ENCODE data around the gene GNAS. TPM values are rescaled to one million over a fixed set of nuclear protein-coding genes. Genes with fewer than 3 reads are reported as not detected.
A peak's percentile ranks its signal among the peaks of the same experiment; 100 is the strongest.
"Not testable (repeated sequence)": the region's sequence is repeated elsewhere in the genome, so short reads cannot be mapped to it uniquely, and the experiment has no call there.

Gene GNAS
- total and polyA plus RNA-seq, 12 donors = 614 to 6,333 (median 1,418) TPM

DNA sequence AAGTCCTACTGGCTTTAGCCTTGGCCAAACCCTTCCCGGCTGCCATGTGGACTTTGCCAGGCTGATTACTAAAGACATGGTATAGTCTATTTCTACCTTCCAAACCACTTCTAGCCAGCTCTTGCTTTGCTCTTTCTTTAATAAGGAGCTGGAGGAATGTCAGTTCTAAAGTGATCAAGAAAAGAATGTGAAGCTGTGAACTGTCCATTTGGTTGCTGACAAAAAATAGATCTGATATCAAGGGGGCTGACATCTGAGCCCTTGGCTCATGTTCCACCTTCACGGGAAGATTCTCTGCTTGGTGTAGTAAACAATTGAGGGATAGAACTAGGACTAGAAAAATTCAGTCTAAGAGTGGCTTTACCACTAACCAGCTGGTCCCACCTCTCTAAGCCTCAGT is 24.4 kb upstream of the GNAS start:
- no peaks in the 10 kb centered on the region for H3K9me3 ChIP-seq (replicated peaks in 1 of 3)
- TF ChIP-seq CTCF (IDR thresholded peaks at IDR 0.05) (no peak), POLR2A (IDR thresholded peaks at IDR 0.05) (no peak)
- H3K36me3 ChIP-seq (replicated peaks in 1 of 2) = no peaks in the 10 kb centered on the region
- intact Hi-C loops (cut with DNase I) = no loop called here
- H3K4me1 ChIP-seq (replicated peaks in 1 of 2) = peaks cover 0 to 8% of the 10 kb centered on the region in 2 donors
- WGBS, 4 donors = 93 to 100% (median 95%) methylated on average over 2 of the region's 2 CpGs
- H3K4me3 ChIP-seq = no peak overlapping the region
- no peak for DNase-seq
- no peaks in the 10 kb centered on the region for H3K27me3 ChIP-seq
- no peak overlapping the region for H3K27ac ChIP-seq

- H3K36me3 ChIP-seq (replicated peaks in 1 of 2); H3K4me1 ChIP-seq (replicated peaks in 1 of 2); intact Hi-C loops (cut with DNase I); H3K27ac ChIP-seq; H3K27me3 ChIP-seq; H3K4me3 ChIP-seq; DNase-seq; H3K9me3 ChIP-seq (replicated peaks in 1 of 3): not testable (repeated sequence)
- 83 to 100% (median 99%) methylated on average over 1 to 4 of the region's 5 CpGs for WGBS, 4 donors
Observed at GRCh38 chr20:58828804-58829203, 23.7 kb upstream of the GNAS start.

GRCh38 chr20:58829531-58829941 is 23.0 kb upstream of the GNAS start:
- no peak for TF ChIP-seq CTCF (IDR thresholded peaks at IDR 0.05)
- no peak for TF ChIP-seq POLR2A (IDR thresholded peaks at IDR 0.05)
- Histone ChIP-seq H3K9me3 (replicated peaks in 1 of 3) (no peaks in the 10 kb centered on the region), H3K36me3 (replicated peaks in 1 of 2) (no peaks in the 10 kb centered on the region), H3K4me1 (replicated peaks in 1 of 2) (peaks cover 0 to 8% of the 10 kb centered on the region in 2 donors), H3K27ac (no peak overlapping the region), H3K4me3 (no peak overlapping the region), H3K27me3 (no peaks in the 10 kb centered on the region)
- 80 to 87% (median 81%) methylated on average over 6 of the region's 6 CpGs for WGBS, 4 donors
- intact Hi-C loops (cut with DNase I) = no loop called here
- no peak for DNase-seq

DNA sequence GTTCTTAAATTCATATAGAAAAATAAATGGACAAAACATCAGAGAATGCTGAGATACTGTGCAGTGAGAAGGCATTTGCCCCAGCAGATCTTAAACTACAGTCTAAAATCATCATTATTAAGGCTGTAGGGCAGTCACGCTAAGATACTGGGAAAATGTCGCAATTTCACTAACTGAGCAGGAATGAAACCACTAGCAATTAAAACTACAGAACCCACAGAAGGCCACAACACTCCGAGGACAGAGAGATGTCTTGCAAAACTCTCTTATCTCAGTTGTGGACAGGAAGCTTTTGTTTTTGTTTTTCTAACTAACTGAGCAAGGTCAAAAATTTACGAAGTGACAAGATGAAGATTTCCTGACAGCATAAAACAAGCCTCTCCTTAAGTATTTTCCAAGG is 20.1 kb upstream of the GNAS start:
- Histone ChIP-seq H3K9me3 (replicated peaks in 1 of 3) (no peaks in the 10 kb centered on the region), H3K4me1 (replicated peaks in 1 of 2) (peaks cover 0 to 8% of the 10 kb centered on the region in 2 donors), H3K36me3 (replicated peaks in 1 of 2) (no peaks in the 10 kb centered on the region), H3K27ac (no peak overlapping the region), H3K4me3 (no peak overlapping the region), H3K27me3 (no peaks in the 10 kb centered on the region)
- peak in 1 of 7 donors; percentile 12 for DNase-seq
- 19 to 30% (median 25%) methylated on average over 4 of the region's 4 CpGs for WGBS, 4 donors
- intact Hi-C loops (cut with DNase I) = no loop called here
- TF ChIP-seq CTCF (IDR thresholded peaks at IDR 0.05) = no peak
- TF ChIP-seq POLR2A (IDR thresholded peaks at IDR 0.05) = no peak

GRCh38 chr20:58833921-58834320 is 18.6 kb upstream of the GNAS start:
- TF ChIP-seq POLR2A (IDR thresholded peaks at IDR 0.05) = no peak
- no peak for TF ChIP-seq CTCF (IDR thresholded peaks at IDR 0.05)
- no peaks in the 10 kb centered on the region for H3K9me3 ChIP-seq (replicated peaks in 1 of 3)
- H3K27ac ChIP-seq = no peak overlapping the region
- no peaks in the 10 kb centered on the region for H3K27me3 ChIP-seq
- H3K4me3 ChIP-seq = no peak overlapping the region
- DNase-seq = no peak
- no peaks in the 10 kb centered on the region for H3K36me3 ChIP-seq (replicated peaks in 1 of 2)
- intact Hi-C loops (cut with DNase I) = no loop called here
- peaks cover 0 to 8% of the 10 kb centered on the region in 2 donors for H3K4me1 ChIP-seq (replicated peaks in 1 of 2)
- 79 to 93% (median 90%) methylated on average over 10 of the region's 10 CpGs for WGBS, 4 donors
